ENCODE results near the gene POU2AF3. TPM values are rescaled to one million over a fixed set of nuclear protein-coding genes. Genes with fewer than 3 reads are reported as not detected.

The POU2AF3 gene
- polyA plus RNA-seq, 1 donor (not counting 4 experiments of a cell fraction or from before 2014, with no cell fraction given), result not detected

DNA sequence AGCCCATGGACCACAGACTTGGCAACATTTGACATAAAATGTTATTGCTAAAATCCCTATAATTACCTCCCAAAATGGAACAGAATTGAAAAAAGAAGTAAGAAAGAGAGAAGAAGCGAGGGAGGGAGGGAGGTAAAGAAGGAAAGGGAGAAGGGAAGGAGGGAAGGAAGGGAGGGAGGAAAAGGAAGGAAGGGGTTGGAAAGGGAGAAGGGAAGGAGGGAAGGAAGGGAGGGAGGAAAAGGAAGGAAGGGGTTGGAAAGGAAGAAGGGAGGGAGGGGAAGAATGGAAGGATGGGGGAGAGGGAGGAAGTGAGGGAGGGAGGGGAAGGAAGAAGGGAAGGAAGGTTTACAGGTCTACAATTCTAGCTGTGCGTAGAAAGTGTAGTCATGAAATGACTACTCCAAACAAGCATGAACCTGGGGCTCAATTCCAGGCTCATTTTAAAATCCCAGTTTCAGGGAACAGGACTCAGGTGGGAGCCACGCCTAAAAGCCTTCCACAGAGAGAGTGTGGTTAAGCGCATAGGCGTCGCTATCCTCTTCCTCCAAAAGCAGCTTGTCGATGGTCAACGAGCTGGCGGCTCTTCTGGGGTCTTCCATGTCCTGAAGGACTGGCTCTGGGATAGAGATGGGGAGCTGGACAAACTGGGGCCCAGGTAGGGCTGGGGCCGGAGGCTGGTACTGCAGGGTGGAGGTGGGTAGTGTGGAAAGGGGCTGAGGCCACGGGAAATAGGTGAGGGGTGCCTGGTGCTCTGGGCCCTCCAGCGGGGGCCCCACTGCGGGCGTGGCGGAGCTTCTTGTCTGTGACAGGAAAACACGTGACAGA, 55.6 kb downstream of the POU2AF3 start:
- H4K20me1 ChIP-seq (ENCODE audit: control insufficient read depth, extremely low read depth, insufficient read depth, low read length), result no peaks in the 10 kb centered on the region
- no peaks in the 10 kb centered on the region for H3K9me3 ChIP-seq (ENCODE audit: control insufficient read depth, low read depth, low read length)
- H3K36me3 ChIP-seq (ENCODE audit: control insufficient read depth in 2 of 2, extremely low read depth in 1 of 2, insufficient read depth in 2 of 2, low read length in 2 of 2), result no peaks in the 10 kb centered on the region
- no peaks in the 10 kb centered on the region for H3K9me1 ChIP-seq (ENCODE audit: control insufficient read depth, extremely low read depth, insufficient read depth, low read length)
- H3K27ac ChIP-seq (ENCODE audit: control insufficient read depth, insufficient read depth, low read length), result no peak overlapping the region
- H3K4me2 ChIP-seq (ENCODE audit: control insufficient read depth, extremely low read depth, insufficient read depth, low read depth, low read length), result no peak overlapping the region
- no peaks in the 10 kb centered on the region for H3K79me2 ChIP-seq (ENCODE audit: control insufficient read depth, insufficient read depth, low read length)
- H3K27me3 ChIP-seq (ENCODE audit: control insufficient read depth, extremely low read depth, insufficient read depth, low read length), result peaks cover 3% of the 10 kb centered on the region
- dilution Hi-C loops (cut with MboI; ENCODE audit: extremely low pct_ligation_motif_present, low sequenced_read_pairs), result no loop called here
- no peak overlapping the region for H2AFZ ChIP-seq (ENCODE audit: control insufficient read depth, low read length)
- no peak for FAIRE-seq
- no peak for TF ChIP-seq EZH2 (IDR thresholded peaks at IDR 0.05; ENCODE audit: low read length)
- TF ChIP-seq, protein P1, sequence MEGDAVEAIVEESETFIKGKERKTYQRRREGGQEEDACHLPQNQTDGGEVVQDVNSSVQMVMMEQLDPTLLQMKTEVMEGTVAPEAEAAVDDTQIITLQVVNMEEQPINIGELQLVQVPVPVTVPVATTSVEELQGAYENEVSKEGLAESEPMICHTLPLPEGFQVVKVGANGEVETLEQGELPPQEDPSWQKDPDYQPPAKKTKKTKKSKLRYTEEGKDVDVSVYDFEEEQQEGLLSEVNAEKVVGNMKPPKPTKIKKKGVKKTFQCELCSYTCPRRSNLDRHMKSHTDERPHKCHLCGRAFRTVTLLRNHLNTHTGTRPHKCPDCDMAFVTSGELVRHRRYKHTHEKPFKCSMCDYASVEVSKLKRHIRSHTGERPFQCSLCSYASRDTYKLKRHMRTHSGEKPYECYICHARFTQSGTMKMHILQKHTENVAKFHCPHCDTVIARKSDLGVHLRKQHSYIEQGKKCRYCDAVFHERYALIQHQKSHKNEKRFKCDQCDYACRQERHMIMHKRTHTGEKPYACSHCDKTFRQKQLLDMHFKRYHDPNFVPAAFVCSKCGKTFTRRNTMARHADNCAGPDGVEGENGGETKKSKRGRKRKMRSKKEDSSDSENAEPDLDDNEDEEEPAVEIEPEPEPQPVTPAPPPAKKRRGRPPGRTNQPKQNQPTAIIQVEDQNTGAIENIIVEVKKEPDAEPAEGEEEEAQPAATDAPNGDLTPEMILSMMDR (optimal IDR thresholded peaks at IDR 0.05 in 1 of 3, IDR thresholded peaks at IDR 0.05 in 1 of 3, conservative IDR thresholded peaks at IDR 0.05 in 1 of 3; ENCODE audit: extremely low read depth in 1 of 3, insufficient read depth in 2 of 3, low read length in 3 of 3), result no peak
- DNase-seq (ENCODE audit: low read depth, low spot score), result no peak
- H3K4me1 ChIP-seq (ENCODE audit: control insufficient read depth, extremely low read depth, insufficient read depth, low read length), result no peaks in the 10 kb centered on the region
- H3K9ac ChIP-seq (ENCODE audit: control insufficient read depth, extremely low read depth, insufficient read depth, low read length), result no peak overlapping the region
- H3K4me3 ChIP-seq (ENCODE audit: control insufficient read depth in 2 of 3, extremely low read depth in 1 of 3, insufficient read depth in 2 of 3, low read depth in 1 of 3, low read length in 3 of 3), result no peak overlapping the region

GRCh38 chr11:111354601-111354891, 56.2 kb downstream of the POU2AF3 start:
- dilution Hi-C loops (cut with MboI; ENCODE audit: extremely low pct_ligation_motif_present, low sequenced_read_pairs), result no loop called here
- H3K9ac ChIP-seq (ENCODE audit: control insufficient read depth, extremely low read depth, insufficient read depth, low read length), result no peak overlapping the region
- no peaks in the 10 kb centered on the region for H3K9me1 ChIP-seq (ENCODE audit: control insufficient read depth, extremely low read depth, insufficient read depth, low read length)
- H3K4me1 ChIP-seq (ENCODE audit: control insufficient read depth, extremely low read depth, insufficient read depth, low read length), result no peaks in the 10 kb centered on the region
- H4K20me1 ChIP-seq (ENCODE audit: control insufficient read depth, extremely low read depth, insufficient read depth, low read length), result no peaks in the 10 kb centered on the region
- TF ChIP-seq, protein P1 (optimal IDR thresholded peaks at IDR 0.05 in 1 of 3, IDR thresholded peaks at IDR 0.05 in 1 of 3, conservative IDR thresholded peaks at IDR 0.05 in 1 of 3; ENCODE audit: extremely low read depth in 1 of 3, insufficient read depth in 2 of 3, low read length in 3 of 3), result no peak
- TF ChIP-seq EZH2 (IDR thresholded peaks at IDR 0.05; ENCODE audit: low read length), result no peak
- no peak overlapping the region for H2AFZ ChIP-seq (ENCODE audit: control insufficient read depth, low read length)
- no peak overlapping the region for H3K27ac ChIP-seq (ENCODE audit: control insufficient read depth, insufficient read depth, low read length)
- FAIRE-seq (no peak), DNase-seq (ENCODE audit: low read depth, low spot score) (no peak)
- H3K4me3 ChIP-seq (ENCODE audit: control insufficient read depth in 2 of 3, extremely low read depth in 1 of 3, insufficient read depth in 2 of 3, low read depth in 1 of 3, low read length in 3 of 3), result no peak overlapping the region
- no peaks in the 10 kb centered on the region for H3K9me3 ChIP-seq (ENCODE audit: control insufficient read depth, low read depth, low read length)
- peaks cover 3% of the 10 kb centered on the region for H3K27me3 ChIP-seq (ENCODE audit: control insufficient read depth, extremely low read depth, insufficient read depth, low read length)
- H3K4me2 ChIP-seq (ENCODE audit: control insufficient read depth, extremely low read depth, insufficient read depth, low read depth, low read length), result no peak overlapping the region
- H3K79me2 ChIP-seq (ENCODE audit: control insufficient read depth, insufficient read depth, low read length), result no peaks in the 10 kb centered on the region
- H3K36me3 ChIP-seq (ENCODE audit: control insufficient read depth in 2 of 2, extremely low read depth in 1 of 2, insufficient read depth in 2 of 2, low read length in 2 of 2), result no peaks in the 10 kb centered on the region

Data from keratinocyte (primary cell).